SK-N-MC (cell line): ENCODE results near the gene NIT2.
A peak's percentile ranks its signal among the peaks of the same experiment; 100 is the strongest.
"Not testable (repeated sequence)": the region's sequence is repeated elsewhere in the genome, so short reads cannot be mapped to it uniquely, and the experiment has no call there.

Source experiments
- DNase-seq: peaks from one replicate; pipeline ENCODE4 v3.0.0-alpha.2; 2011; ENCODE audit warnings: low read depth, low spot score
- H3K27ac ChIP-seq: fragments of 200-600 bp; sonication (generic); 2 replicates; pipeline ENCODE4 v1.5.1; 2016; ENCODE audit warnings: mixed run types
- H3K36me3 ChIP-seq: fragments of 200-600 bp; sonication (generic); 2 replicates; pipeline ENCODE4 v1.6.1; 2017; ENCODE audit warnings: antibody characterized with exemption, low read length, mixed read lengths; ENCODE audit not compliant: insufficient read depth
- H3K4me3 ChIP-seq: fragments of 200-600 bp; sonication (generic); 2 replicates; pipeline ENCODE4 v1.5.1; 2016
- H3K9ac ChIP-seq: fragments of 200-600 bp; sonication (generic); 2 replicates; pipeline ENCODE4 v1.8.0; 2017; ENCODE audit warnings: mixed run types, mixed read lengths; ENCODE audit not compliant: insufficient read length
- H3K9me3 ChIP-seq: fragments of 200-600 bp; sonication (generic); 2 replicates; pipeline ENCODE4 v1.6.1; 2017; ENCODE audit warnings: low read depth, mild to moderate bottlenecking, antibody characterized with exemption, low read length, moderate library complexity, mixed read lengths
- EZH2 ChIP-seq: fragments of 200-600 bp; sonication (generic); IDR thresholded peaks from one replicate; pipeline ENCODE4 v1.6.1; 2017; ENCODE audit warnings: antibody characterized with exemption
- FOXP2 ChIP-seq: optimal IDR thresholded peaks from 2 replicates; pipeline ENCODE3; 2011; ENCODE audit warnings: mild to moderate bottlenecking, moderate library complexity; ENCODE audit not compliant: insufficient read depth; ENCODE audit errors: extremely low read length, control extremely low read depth
- POLR2AphosphoS5 ChIP-seq: IDR thresholded peaks from 2 replicates; pipeline ENCODE4 v1.6.1; 2012; ENCODE audit warnings: mild to moderate bottlenecking, low read depth, low read length, borderline replicate concordance

Gene NIT2

GRCh38 chr3:100311011-100311410 is 23.5 kb upstream of the NIT2 start:
- Histone ChIP-seq H3K9ac (no peak overlapping the region), H3K36me3 (peaks cover 3% of the 10 kb centered on the region; the same call in 1 of the 2 replicates), H3K4me3 (no peak overlapping the region), H3K27ac (no peak overlapping the region), H3K9me3 (no peaks in the 10 kb centered on the region)
- DNase-seq, result no peak
- no peak for TF ChIP-seq POLR2AphosphoS5
- TF ChIP-seq EZH2, result no peak
- no peak for TF ChIP-seq FOXP2

- Histone ChIP-seq H3K4me3 (no peak overlapping the region), H3K9ac (no peak overlapping the region), H3K9me3 (no peaks in the 10 kb centered on the region), H3K36me3 (peaks cover 17% of the 10 kb centered on the region), H3K27ac (no peak overlapping the region)
- peak; percentile 64 for DNase-seq
- TF ChIP-seq FOXP2 (no peak), POLR2AphosphoS5 (no peak), EZH2 (no peak)
Observed at GRCh38 chr3:100316641-100317069, 17.9 kb upstream of the NIT2 start.

- Histone ChIP-seq H3K36me3 (peaks cover 17% of the 10 kb centered on the region), H3K9ac (no peak overlapping the region), H3K4me3 (no peak overlapping the region), H3K9me3 (no peaks in the 10 kb centered on the region), H3K27ac (no peak overlapping the region; the same call in 1 of the 2 replicates)
- TF ChIP-seq FOXP2 (no peak), EZH2 (no peak), POLR2AphosphoS5 (no peak)
- DNase-seq, result no peak
Observed at GRCh38 chr3:100317912-100318311, 16.6 kb upstream of the NIT2 start.

GRCh38 chr3:100319951-100320350 is 14.6 kb upstream of the NIT2 start:
- H3K9ac ChIP-seq, result no peak overlapping the region
- peaks cover 17% of the 10 kb centered on the region for H3K36me3 ChIP-seq
- DNase-seq, result no peak
- H3K27ac ChIP-seq, result no peak overlapping the region
- H3K4me3 ChIP-seq, result no peak overlapping the region
- no peaks in the 10 kb centered on the region for H3K9me3 ChIP-seq
- no peak for TF ChIP-seq POLR2AphosphoS5
- no peak for TF ChIP-seq FOXP2
- no peak for TF ChIP-seq EZH2

GRCh38 chr3:100324044-100324443 is 10.5 kb upstream of the NIT2 start:
- TF ChIP-seq EZH2 (no peak), POLR2AphosphoS5 (no peak), FOXP2 (no peak)
- H3K27ac ChIP-seq, result no peak overlapping the region
- H3K9me3 ChIP-seq, result no peaks in the 10 kb centered on the region
- no peak for DNase-seq
- no peak overlapping the region for H3K4me3 ChIP-seq
- peaks cover 17% of the 10 kb centered on the region for H3K36me3 ChIP-seq
- no peak overlapping the region for H3K9ac ChIP-seq

- peaks cover 10% of the 10 kb centered on the region for H3K36me3 ChIP-seq
- no peak overlapping the region for H3K9ac ChIP-seq
- TF ChIP-seq EZH2, result no peak
- TF ChIP-seq FOXP2, result no peak
- no peak for TF ChIP-seq POLR2AphosphoS5
- H3K4me3 ChIP-seq, result no peak overlapping the region
- DNase-seq, result no peak
- H3K27ac ChIP-seq, result no peak overlapping the region
- H3K9me3 ChIP-seq, result no peaks in the 10 kb centered on the region
Observed at GRCh38 chr3:100325827-100326226, 8.7 kb upstream of the NIT2 start.

GRCh38 chr3:100327377-100327776 is 7.2 kb upstream of the NIT2 start:
- H3K27ac ChIP-seq, DNase-seq, H3K36me3 ChIP-seq, H3K9me3 ChIP-seq, H3K9ac ChIP-seq, H3K4me3 ChIP-seq: not testable (repeated sequence)

GRCh38 chr3:100329800-100330489 is 4.6 kb upstream of the NIT2 start:
- no peaks in the 10 kb centered on the region; the same call in 1 of the 2 replicates for H3K36me3 ChIP-seq
- no peak for DNase-seq
- H3K4me3 ChIP-seq, result no peak overlapping the region
- TF ChIP-seq FOXP2 (no peak), EZH2 (no peak), POLR2AphosphoS5 (no peak)
- H3K27ac ChIP-seq, result no peak overlapping the region
- H3K9me3 ChIP-seq, result no peaks in the 10 kb centered on the region
- no peak overlapping the region for H3K9ac ChIP-seq

GRCh38 chr3:100330651-100331050 is 3.9 kb upstream of the NIT2 start:
- no peak for TF ChIP-seq POLR2AphosphoS5
- Histone ChIP-seq H3K4me3 (no peak overlapping the region), H3K9ac (no peak overlapping the region), H3K36me3 (no peaks in the 10 kb centered on the region; the same call in 1 of the 2 replicates), H3K9me3 (no peaks in the 10 kb centered on the region), H3K27ac (no peak overlapping the region)
- DNase-seq, result no peak

GRCh38 chr3:100331660-100332059 is 2.9 kb upstream of the NIT2 start:
- Histone ChIP-seq H3K9me3 (no peaks in the 10 kb centered on the region), H3K9ac (no peak overlapping the region), H3K36me3 (no peaks in the 10 kb centered on the region; the same call in 1 of the 2 replicates), H3K27ac (no peak overlapping the region), H3K4me3 (no peak overlapping the region)
- no peak for DNase-seq
- TF ChIP-seq FOXP2, result no peak
- TF ChIP-seq POLR2AphosphoS5, result no peak
